Testis (tissue), 3 donors: ENCODE measurements around the gene ANKS1B. TPM values are rescaled to one million over a fixed set of nuclear protein-coding genes. Genes with fewer than 3 reads are reported as not detected.

Source experiments
- DNase-seq: peaks from one replicate; pipeline ENCODE4 v3.0.0-alpha.2; 2019
- H3K27ac ChIP-seq, 2 donors: fragments of 200-600 bp; sonication (generic); one replicate each; pipeline ENCODE4 v1.5.1; 2019
- H3K27me3 ChIP-seq: fragments of 200-600 bp; sonication (generic); one replicate; pipeline ENCODE4 v1.5.1; 2019
- H3K36me3 ChIP-seq: fragments of 200-600 bp; sonication (generic); one replicate; pipeline ENCODE4 v1.5.1; 2017; ENCODE audit warnings: low read depth; ENCODE audit errors: missing control alignments
- H3K4me1 ChIP-seq: fragments of 200-600 bp; sonication (generic); one replicate; pipeline ENCODE4 v1.5.1; 2019
- H3K4me3 ChIP-seq, 2 donors: fragments of 200-600 bp; sonication (generic); one replicate each; pipeline ENCODE4 v1.5.1; 2017 to 2019
- H3K9me3 ChIP-seq: fragments of 200-600 bp; sonication (generic); one replicate; pipeline ENCODE4 v1.5.1; 2017
- POLR2A ChIP-seq: fragments of 450-650 bp; IDR thresholded peaks from one replicate; pipeline ENCODE4 v1.6.1; 2017; ENCODE audit warnings: antibody characterized with exemption, mild to moderate bottlenecking, moderate library complexity
- WGBS, 2 donors: methylation state at CpG; one replicate each; pipeline ENCODE4 v1.1.5; 2018; 5-methylcytosine and 5-hydroxymethylcytosine counted together
- intact Hi-C: fragments of 100-400 bp; cut with DNase I; formaldehyde crosslinking; loops from one replicate; pipeline ENCODE4 v1.15.1; 2023; ENCODE audit warnings: low total_unique reads
- polyA plus RNA-seq: library from polyadenylated mRNA; stranded (reverse); fragments of 350-450 nt; fragmentation: Illumina TruSeq; extraction: RNeasy Lipid Tissue Mini Kit (QIAGEN cat#74804); gene quantifications from one replicate; pipeline ENCODE4 v1.2.3, GENCODE V29; 2014; ENCODE audit warnings: low read depth, low replicate concordance; ENCODE audit not compliant: insufficient read depth
- total RNA-seq, 2 donors: library from RNA; depleted of rRNA; stranded (reverse); fragments of >200 nt; gene quantifications; one replicate each; pipeline ENCODE4 v1.2.3, GENCODE V29; 2016
- TF ChIP-seq, protein P1 (sequence below), 3 experiments: fragments of 450-650 bp in 2 of 3; fragments of 200-600 bp in 1 of 3; sonication (generic) in 1 of 3; IDR thresholded peaks; one replicate each; pipeline ENCODE4 v1.5.1; 2016 to 2019; ENCODE audit warnings: antibody characterized with exemption in 3 of 3, mild to moderate bottlenecking in 2 of 3, moderate library complexity in 1 of 3

The ANKS1B gene
- total and polyA plus RNA-seq, 3 donors from 2014 or later, result 26.8 to 58.2 (median 30.9) TPM

DNA sequence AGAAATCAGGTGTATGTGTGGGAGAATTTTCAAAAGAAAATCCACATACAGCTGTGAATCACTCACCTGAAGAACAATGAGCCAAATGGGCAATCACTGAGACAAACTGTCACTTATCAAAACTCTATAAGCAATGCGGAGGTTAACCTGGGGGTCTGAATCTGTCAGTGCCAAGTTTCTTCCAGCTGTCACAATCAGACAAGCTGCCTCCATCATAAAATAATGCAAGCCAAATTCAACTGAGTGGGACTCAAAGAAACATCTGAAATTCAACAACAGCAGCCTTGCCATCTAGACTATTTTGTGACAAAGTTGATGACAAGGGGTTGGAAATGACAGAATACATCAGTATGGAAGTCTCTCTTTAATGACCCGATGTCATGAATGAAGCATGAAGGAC, 276.9 kb downstream of the ANKS1B start:
- DNase-seq, result no peak
- TF ChIP-seq, protein P1, sequence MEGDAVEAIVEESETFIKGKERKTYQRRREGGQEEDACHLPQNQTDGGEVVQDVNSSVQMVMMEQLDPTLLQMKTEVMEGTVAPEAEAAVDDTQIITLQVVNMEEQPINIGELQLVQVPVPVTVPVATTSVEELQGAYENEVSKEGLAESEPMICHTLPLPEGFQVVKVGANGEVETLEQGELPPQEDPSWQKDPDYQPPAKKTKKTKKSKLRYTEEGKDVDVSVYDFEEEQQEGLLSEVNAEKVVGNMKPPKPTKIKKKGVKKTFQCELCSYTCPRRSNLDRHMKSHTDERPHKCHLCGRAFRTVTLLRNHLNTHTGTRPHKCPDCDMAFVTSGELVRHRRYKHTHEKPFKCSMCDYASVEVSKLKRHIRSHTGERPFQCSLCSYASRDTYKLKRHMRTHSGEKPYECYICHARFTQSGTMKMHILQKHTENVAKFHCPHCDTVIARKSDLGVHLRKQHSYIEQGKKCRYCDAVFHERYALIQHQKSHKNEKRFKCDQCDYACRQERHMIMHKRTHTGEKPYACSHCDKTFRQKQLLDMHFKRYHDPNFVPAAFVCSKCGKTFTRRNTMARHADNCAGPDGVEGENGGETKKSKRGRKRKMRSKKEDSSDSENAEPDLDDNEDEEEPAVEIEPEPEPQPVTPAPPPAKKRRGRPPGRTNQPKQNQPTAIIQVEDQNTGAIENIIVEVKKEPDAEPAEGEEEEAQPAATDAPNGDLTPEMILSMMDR (IDR thresholded peaks at IDR 0.05), result no peak
- no peak for TF ChIP-seq POLR2A
- 89 to 91% methylated on average over 2 of the region's 2 CpGs for WGBS, 2 donors
- Histone ChIP-seq H3K36me3 (no peaks in the 10 kb centered on the region), H3K4me3 (no peak overlapping the region), H3K27me3 (no peaks in the 10 kb centered on the region), H3K27ac (no peak overlapping the region), H3K9me3 (no peaks in the 10 kb centered on the region), H3K4me1 (no peaks in the 10 kb centered on the region)
- intact Hi-C loops, result no loop called here

DNA sequence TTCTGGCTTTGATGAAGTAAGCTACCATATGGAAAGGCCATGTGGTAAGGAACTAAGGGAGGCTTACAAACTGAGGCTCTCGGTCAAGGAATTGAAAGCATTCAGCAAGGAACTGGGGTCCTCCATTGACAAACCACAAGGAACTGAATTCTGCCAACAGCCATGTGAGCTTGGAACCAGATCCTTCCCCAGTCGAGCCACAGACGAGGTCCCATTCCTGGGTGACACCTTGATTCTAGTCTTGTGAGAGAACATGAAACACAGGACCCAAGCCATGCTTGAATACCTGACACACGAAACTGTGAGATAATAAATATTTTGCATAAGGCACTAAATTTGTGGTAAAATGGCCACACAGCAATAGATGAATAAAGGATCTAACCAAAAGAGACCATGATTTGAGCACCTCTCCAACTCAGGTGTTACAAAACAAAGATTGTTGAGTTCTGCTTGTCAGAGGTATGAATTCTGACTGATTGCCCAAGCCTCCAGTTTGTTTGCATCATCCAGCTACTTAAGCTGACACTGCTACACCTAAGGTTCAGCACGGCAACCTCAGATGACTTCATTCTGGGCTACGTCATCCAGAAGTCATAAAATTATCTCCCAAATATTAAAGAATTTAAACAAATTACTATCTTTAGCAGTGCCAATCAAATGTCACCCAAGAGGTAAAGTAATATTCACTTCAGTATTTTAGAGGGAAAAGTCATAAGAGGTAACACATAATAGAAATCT, 277.8 kb downstream of the ANKS1B start:
- TF ChIP-seq POLR2A, result no peak
- TF ChIP-seq, protein P1 (IDR thresholded peaks at IDR 0.05), result no peak
- WGBS, 2 donors, result 87 to 92% methylated on average over 6 of the region's 6 CpGs

DNA sequence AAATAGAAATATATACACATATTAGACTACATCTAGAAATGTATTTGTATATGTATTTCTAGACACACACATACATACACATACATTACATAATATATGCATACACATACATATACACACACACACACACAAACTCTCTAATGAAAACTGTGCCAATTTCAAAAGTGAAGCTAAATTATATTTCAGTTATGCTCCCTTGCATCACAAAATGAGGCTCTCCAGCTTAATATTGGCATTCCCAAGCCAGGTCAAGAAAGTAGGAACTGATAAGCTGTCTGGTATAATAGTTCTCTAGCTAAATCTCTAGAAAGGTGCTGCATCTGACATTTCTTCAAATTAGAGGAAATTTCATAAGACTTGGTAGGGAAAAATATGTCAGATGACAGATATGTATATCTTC, 280.3 kb downstream of the ANKS1B start:
- DNase-seq, result no peak
- no peak overlapping the region for H3K27ac ChIP-seq
- H3K4me1 ChIP-seq, result no peaks in the 10 kb centered on the region
- no peaks in the 10 kb centered on the region for H3K9me3 ChIP-seq
- H3K36me3 ChIP-seq, result no peaks in the 10 kb centered on the region
- TF ChIP-seq POLR2A, result no peak
- TF ChIP-seq, protein P1 (IDR thresholded peaks at IDR 0.05), result no peak
- no peak overlapping the region for H3K4me3 ChIP-seq
- H3K27me3 ChIP-seq, result no peaks in the 10 kb centered on the region
- intact Hi-C loops, result no loop called here

More for the DNA sequence above, 277.8 kb downstream of the ANKS1B start:
- intact Hi-C loops, result no loop called here
- Histone ChIP-seq H3K36me3 (no peaks in the 10 kb centered on the region), H3K4me1 (no peaks in the 10 kb centered on the region), H3K4me3 (no peak overlapping the region), H3K27ac (no peak overlapping the region), H3K9me3 (no peaks in the 10 kb centered on the region), H3K27me3 (no peaks in the 10 kb centered on the region)
- DNase-seq, result no peak

DNA sequence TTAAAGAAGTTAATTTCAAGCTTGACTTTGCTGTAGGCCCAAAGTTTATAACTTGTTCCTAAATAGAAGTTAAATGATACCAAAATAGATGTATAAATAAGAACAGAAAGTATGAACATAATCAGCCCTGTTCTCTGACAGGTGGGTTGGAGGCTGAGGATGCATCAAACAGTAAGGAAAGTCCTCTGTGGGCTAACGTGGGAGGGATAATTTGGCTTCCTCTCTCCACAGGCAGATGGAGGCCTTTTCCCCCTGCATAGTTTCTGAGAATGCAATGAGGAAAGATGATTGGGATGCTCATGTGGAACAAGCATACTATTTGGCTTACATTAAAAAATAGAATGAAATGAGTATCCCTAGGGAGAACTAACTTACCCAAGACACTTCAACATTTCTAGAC, 280.7 kb downstream of the ANKS1B start:
- intact Hi-C loops, result no loop called here
- no peaks in the 10 kb centered on the region for H3K36me3 ChIP-seq
- no peak overlapping the region for H3K27ac ChIP-seq
- WGBS, 2 donors, result 69 to 76% methylated on average over 1 of the region's 1 CpG
- H3K4me1 ChIP-seq, result no peaks in the 10 kb centered on the region
- DNase-seq, result no peak
- H3K27me3 ChIP-seq, result no peaks in the 10 kb centered on the region
- no peaks in the 10 kb centered on the region for H3K9me3 ChIP-seq
- TF ChIP-seq, protein P1 (IDR thresholded peaks at IDR 0.05), result no peak
- TF ChIP-seq POLR2A, result no peak
- H3K4me3 ChIP-seq, result no peak overlapping the region

DNA sequence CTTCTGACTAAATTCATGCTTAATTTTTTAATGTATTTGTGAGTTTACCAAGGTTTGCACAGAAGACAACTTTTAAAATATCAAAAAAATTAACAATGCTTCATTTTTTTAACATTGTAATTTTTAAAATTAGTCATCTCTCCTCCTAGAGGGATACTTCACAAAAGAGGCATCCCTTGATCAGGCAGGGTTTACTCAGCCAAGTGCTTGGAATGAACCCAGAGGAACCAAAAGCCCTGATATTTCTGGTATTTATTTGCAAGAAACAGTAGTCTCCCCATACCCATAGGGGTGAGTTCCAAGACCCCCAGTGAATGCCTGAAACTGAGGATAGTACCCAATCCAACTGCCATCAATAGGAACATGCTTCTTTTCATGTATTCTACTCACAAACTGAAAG, 284.7 kb downstream of the ANKS1B start:
- no peaks in the 10 kb centered on the region for H3K4me1 ChIP-seq
- no peak overlapping the region for H3K27ac ChIP-seq
- no peak for DNase-seq
- intact Hi-C loops, result no loop called here
- H3K9me3 ChIP-seq, result no peaks in the 10 kb centered on the region
- H3K4me3 ChIP-seq, result no peak overlapping the region
- no peaks in the 10 kb centered on the region for H3K36me3 ChIP-seq
- TF ChIP-seq, protein P1 (IDR thresholded peaks at IDR 0.05), result no peak
- TF ChIP-seq POLR2A, result no peak
- H3K27me3 ChIP-seq, result no peaks in the 10 kb centered on the region
